DMS53 treated with DMSO at 0.1 percent for 48 hours (cell line): ENCODE measurements around the gene RAB40C.

Experiments used
- DNase-seq: peaks from one replicate; lab custom pipeline; 2025; ENCODE audit not compliant: unreplicated experiment; lab: John Stamatoyannopoulos, UW

Gene RAB40C

GRCh38 chr16:644556-644955, 54.7 kb downstream of the RAB40C start:
- no peak for DNase-seq

- DNase-seq: no peak
Measured at GRCh38 chr16:645852-646678, 56.2 kb downstream of the RAB40C start.

DNA sequence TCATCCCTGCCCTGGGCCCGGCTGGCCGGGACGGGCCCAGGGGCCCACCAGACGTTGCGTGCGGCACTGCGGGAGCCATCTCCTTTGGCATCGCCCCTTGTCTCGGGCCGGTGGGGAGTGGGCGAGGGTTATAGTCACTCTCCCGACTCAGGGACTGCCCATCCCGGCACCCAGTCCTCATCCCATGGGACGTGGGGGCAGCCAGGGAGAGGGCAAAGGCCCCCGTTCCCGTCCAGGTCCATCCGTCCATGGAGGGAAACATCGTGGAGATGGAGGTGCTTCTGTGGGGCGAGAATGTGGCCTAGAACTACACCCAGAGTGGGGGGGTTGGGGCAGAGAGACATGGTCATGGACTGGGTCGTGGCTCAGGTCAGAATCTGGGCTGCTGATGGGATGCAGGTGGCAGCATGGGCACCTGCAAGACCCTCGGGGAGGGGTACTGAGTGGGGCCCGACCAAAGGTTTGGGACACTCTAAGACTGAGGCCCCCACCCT, 56.9 kb downstream of the RAB40C start:
- DNase-seq: no peak

GRCh38 chr16:647173-647902, 57.5 kb downstream of the RAB40C start:
- DNase-seq: no peak

- no peak for DNase-seq
Measured at GRCh38 chr16:648071-648780, 58.4 kb downstream of the RAB40C start.

DNA sequence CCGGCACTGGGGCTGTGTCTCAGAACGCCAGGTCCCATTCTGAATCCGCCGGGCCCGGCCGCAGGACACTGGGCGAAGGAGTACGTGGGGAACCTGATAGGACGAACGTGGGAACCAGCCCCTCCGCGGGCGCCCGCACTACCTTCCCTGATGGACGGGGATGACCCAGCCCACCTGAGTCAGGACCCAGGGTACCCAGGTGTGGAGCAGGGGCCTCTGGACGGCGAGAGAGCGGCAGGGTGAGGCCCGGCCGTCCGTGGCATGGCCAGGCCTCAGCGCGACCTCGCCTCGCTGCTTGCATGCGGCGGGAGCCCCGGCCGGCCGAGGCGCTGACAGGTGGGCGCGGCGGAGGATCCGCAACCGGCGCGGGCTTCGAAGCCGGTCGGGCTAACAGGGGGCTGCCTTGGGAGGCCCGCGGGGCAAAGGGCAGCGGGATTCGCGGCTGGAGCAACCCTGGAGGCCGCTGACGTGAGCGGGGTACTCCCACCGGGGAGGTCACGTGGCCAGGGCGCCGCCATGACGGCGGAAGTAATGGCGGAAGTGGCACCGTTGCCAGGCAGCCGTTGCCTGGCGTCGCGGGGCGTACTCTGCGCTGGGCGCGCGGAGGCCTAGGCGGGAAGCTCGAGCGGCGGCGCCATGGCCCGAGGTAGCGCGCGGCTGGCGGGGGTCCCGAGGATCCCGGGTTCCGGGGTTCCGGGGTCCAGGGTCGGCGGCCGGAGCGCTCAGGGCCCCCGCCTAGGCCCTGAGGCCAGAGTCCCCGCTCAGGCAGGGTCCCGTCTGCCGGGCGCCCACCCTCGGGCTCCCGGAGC, 59.1 kb downstream of the RAB40C start, which contains the start of gene WDR90:
Gene WDR90 (plus strand): TSS at position 585 of the 809 bp plus-strand sequence. CDS start 52 bp downstream, at position 637.
- DNase-seq: peak; percentile 74

- no peak for DNase-seq
Measured at GRCh38 chr16:649631-650030, 59.8 kb downstream of the RAB40C start.

- DNase-seq: no peak
Measured at GRCh38 chr16:651844-652243, 62.0 kb downstream of the RAB40C start.

- no peak for DNase-seq
Measured at GRCh38 chr16:652454-653305, 62.8 kb downstream of the RAB40C start.

GRCh38 chr16:654034-654433, 64.2 kb downstream of the RAB40C start:
- DNase-seq: no peak

GRCh38 chr16:657487-657886, 67.6 kb downstream of the RAB40C start:
- DNase-seq: no peak

DNA sequence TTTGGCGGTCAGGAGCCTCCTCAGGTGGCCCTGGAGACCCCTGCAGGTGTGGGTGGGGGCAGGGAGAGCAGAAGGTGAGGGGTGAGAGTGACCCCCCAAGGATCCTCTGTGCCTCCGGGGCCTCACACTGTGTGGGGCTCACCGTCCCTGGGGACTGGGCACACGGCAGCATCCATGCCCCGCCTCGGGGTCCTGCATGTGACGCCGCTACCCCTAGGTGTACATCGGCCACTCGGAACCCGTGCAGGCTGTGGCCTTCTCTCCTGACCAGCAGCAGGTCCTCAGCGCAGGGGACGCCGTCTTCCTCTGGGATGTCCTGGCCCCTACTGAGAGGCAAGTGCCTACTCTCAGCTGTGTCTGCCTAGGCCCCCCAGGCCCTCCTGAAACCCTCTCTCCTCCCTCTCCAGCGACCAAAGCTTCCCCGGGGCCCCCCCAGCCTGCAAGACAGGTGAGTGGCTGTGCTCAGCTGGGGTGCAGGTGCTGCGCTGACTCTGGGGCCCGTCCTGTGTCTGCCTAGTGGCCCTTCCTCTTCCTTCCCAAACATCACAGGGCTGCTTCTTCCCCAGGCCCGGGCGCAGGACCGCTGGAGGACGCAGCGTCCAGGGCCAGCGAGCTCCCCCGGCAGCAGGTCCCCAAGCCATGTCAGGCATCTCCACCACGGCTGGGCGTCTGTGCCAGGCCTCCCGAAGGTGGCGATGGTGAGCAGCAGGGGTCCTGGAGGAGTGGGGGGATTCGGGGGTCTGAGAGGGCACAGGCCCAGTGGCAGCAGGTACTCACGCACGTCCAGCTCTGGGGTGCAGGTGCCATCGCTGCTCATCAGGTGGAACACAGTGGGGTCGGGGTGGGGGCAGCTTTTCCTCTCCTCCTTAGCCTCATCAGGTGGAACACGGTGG, 69.1 kb downstream of the RAB40C start:
- DNase-seq: no peak

- no peak for DNase-seq
Measured at GRCh38 chr16:659618-660017, 69.8 kb downstream of the RAB40C start.

- no peak for DNase-seq
Measured at GRCh38 chr16:660132-660458, 70.2 kb downstream of the RAB40C start.

DNA sequence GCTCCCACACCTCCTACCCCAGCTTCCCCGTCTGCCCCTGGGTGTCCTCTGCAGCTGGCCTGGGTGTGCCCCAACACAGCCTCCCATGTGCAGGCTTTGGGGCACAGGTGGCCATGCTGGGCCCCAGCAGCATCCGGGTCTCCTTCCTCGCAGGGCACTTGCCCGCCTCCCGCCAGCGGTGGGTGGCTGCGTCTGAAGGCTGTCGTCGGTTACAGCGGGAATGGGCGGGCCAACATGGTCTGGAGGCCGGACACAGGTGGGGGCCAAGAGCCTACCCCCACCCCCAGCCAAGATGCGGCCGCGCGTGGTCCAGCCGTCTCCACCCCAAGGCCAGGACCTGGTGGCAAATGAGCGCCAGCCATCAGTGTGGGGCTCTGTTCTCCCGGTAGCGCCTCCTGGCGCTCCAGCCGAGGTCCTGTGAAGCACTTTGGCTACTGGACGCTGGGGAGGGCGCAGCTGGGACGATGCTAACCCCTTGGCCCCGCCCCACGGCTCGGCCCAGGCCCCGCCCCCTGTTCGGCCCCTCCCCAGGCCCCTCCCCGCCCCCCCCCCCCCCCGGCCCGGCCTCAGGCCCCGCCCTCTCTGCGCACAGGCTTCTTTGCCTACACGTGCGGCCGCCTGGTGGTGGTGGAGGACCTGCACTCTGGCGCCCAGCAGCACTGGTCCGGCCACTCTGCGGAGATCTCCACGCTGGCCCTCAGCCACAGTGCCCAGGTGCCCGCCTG, 70.8 kb downstream of the RAB40C start:
- DNase-seq: peak; percentile 72

DNA sequence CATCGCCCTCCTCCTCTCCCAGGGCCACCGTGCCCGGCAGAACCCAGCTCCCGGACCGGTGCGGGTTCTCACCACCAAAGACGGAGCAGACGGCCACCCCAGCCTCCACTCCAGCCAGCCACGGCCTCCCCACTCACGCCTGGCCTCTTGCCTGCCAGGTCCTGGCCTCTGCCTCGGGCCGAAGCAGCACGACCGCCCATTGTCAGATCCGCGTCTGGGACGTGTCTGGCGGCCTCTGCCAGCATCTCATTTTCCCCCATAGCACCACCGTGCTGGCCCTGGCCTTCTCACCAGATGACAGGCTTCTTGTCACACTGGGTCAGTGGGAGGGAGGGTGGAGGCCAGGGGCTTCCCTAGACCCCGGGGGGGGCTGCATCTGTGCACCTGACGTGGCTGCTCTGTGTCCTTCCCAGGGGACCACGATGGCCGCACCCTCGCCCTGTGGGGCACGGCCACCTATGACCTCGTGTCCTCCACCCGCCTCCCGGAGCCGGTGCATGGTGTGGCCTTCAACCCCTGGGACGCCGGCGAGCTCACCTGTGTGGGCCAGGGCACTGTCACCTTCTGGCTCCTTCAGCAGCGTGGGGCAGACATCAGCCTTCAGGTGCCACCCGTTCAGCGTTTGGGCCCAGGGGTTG, 71.4 kb downstream of the RAB40C start:
- DNase-seq: no peak

GRCh38 chr16:662095-662494, 72.2 kb downstream of the RAB40C start:
- DNase-seq: no peak

DNA sequence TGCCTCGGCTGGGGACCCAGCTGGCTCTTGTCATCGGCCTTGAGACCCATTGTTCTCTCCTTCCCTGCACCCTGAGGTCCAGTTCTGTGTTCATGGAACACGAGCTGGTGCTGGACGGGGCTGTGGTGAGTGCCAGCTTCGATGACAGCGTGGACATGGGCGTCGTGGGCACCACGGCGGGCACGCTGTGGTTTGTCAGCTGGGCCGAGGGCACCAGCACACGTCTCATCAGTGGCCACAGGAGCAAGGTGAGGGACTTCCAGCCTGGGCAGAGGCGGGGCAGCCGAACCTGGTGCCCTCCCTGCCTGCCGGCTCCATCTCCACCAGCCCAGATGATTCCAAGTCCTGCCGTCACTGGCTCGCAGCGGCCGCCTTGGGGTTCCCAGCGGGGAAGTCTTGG, 72.7 kb downstream of the RAB40C start:
- no peak for DNase-seq
